GM19240 (cell line): ENCODE measurements around the gene NPTXR.

ENCODE experiments used
- DNase-seq: peaks from one replicate; pipeline ENCODE4 v3.0.0; 2011; ENCODE audit warnings: low spot score; ENCODE audit not compliant: insufficient read length

The NPTXR gene

DNA sequence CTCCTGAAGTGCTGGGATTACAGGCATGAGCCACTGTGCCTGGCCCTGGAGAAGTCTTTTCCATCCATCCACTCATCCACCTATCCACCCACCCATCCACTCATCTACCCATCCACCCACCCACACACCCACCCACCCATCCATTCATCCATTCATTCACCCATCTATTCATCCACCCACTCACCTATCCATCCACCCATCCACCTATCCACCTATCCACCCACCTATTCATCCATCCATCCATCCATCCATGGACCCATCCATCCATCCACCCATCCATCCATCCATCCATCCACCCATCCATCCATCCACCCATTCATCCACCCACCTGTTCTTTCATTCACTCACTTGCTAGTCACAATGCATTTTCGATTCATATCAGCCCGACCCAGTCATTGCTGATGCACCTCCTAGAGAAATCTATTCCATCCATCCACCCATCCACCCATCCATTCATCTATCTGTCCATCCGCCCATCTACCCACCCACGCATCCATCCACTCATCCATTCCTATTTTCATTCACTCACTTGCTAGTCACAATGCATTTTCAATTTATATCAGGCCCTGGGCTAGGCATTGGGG lies 70.4 kb downstream of the NPTXR start:
- DNase-seq = no peak

DNA sequence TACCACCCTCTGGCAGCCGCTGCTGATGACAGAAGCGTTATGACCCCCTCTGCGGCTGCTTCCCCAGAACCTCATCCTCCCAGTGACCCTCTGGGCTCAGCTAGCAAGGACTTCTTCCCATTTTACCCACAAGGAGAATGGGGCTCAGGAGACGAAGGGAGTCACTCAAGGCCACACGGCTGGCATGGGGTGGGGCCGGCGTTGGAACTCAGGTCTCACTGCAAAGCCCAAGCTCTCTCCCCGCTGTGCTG lies 71.3 kb downstream of the NPTXR start:
- DNase-seq = no peak

DNA sequence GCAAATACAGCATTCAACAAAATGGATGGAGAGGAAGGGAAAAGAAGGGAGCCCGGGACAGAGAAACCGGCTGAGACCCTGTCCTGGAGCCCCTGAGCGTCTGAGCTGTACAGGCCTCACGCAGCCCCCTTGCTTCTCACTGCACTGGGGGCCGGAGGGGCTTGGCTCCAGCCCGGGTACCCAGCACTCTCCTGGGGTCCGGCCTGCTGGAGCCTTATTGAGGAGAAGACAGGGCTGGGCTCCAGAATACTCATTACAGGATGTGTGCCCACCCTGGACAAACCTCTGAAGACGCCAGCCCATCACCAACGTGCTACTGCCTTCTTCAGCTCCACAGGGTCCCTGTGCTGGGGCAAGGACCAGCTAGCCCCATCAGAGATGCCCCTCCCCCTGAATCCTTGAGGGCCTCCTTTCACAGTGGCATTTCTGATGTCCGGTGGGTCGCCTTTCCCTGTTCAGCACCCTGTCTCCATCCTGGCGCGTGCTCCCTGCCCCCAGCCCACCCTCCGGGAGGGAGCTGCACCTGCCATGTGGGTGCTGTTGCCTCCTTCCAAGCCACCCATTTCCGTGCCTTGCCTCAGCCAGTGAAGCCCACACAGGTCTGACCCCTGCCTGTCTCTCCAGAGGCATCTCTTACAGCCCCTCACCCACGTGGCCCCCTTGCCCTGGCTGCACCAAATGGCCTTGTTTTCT lies 73.4 kb downstream of the NPTXR start:
- DNase-seq = no peak
